IMR-90 (cell line): Measurements from ENCODE around the gene CATSPERB. TPM values are rescaled to one million over a fixed set of nuclear protein-coding genes. Genes with fewer than 3 reads are reported as not detected.

Experiments used
- ATAC-seq: fragments of 200-7000 bp; cut with Tn5 transposase; 2 replicates; pipeline ENCODE4 v1.9.1; 2020; ENCODE audit warnings: low read depth, mild to moderate bottlenecking, moderate library complexity
- BruUV-seq: library from RNA; stranded (reverse); fragments of 400-500 nt; replicated peaks from 2 replicates; lab custom pipeline; 2021; lab: Mats Ljungman, UMichigan
- CTCF ChIA-PET: fragments of 300-600 bp; formaldehyde crosslinking; extraction: SDS; loops from one replicate; lab custom pipeline; 2021; ENCODE audit warnings: antibody characterized with exemption; lab: Yijun Ruan, JAX
- POLR2A ChIA-PET: fragments of 300-600 bp; sonication (Branson Sonifier 250); formaldehyde crosslinking; loops from one replicate; lab custom pipeline; 2022; ENCODE audit warnings: antibody characterized with exemption; ENCODE audit not compliant: unreplicated experiment; lab: Charles Lee
- DNase-seq: peaks from one replicate; pipeline ENCODE4 v3.0.0; 2013
- H2AFZ ChIP-seq: replicated peaks from 2 replicates; pipeline ENCODE3; 2013; ENCODE audit warnings: low read length, mild to moderate bottlenecking; ENCODE audit not compliant: poor library complexity
- H2AK5ac ChIP-seq: 2 replicates; pipeline ENCODE4 v1.6.1; 2013; ENCODE audit warnings: low read depth, low read length, inconsistent platforms
- H2AK9ac ChIP-seq: replicated peaks from 2 replicates; pipeline ENCODE3; 2013; ENCODE audit warnings: mild to moderate bottlenecking, low read depth, low read length, moderate library complexity; ENCODE audit not compliant: poor library complexity
- H2BK120ac ChIP-seq: 2 replicates; pipeline ENCODE4 v1.6.1; 2013; ENCODE audit warnings: low read depth, low read length, inconsistent platforms
- H2BK15ac ChIP-seq: 3 replicates; pipeline ENCODE4 v1.6.1; 2013; ENCODE audit warnings: low read depth, low read length, inconsistent platforms
- H2BK20ac ChIP-seq: 2 replicates; pipeline ENCODE4 v1.6.1; 2013; ENCODE audit warnings: low read depth, mild to moderate bottlenecking, inconsistent platforms, low read length, moderate library complexity
- H2BK5ac ChIP-seq: 2 replicates; pipeline ENCODE4 v1.6.1; 2013; ENCODE audit warnings: mild to moderate bottlenecking, low read depth, low read length, inconsistent platforms; ENCODE audit not compliant: poor library complexity, severe bottlenecking
- H3K14ac ChIP-seq: replicated peaks from 2 replicates; pipeline ENCODE4 v1.6.1; 2013; ENCODE audit warnings: low read depth, low read length, inconsistent platforms
- H3K18ac ChIP-seq: 2 replicates; pipeline ENCODE4 v1.6.1; 2013; ENCODE audit warnings: low read depth, low read length, control low read depth
- H3K23ac ChIP-seq: 2 replicates; pipeline ENCODE4 v1.6.1; 2013; ENCODE audit warnings: low read depth, low read length, inconsistent platforms
- H3K27ac ChIP-seq: 2 replicates; pipeline ENCODE4 v1.5.1; 2013; ENCODE audit warnings: mild to moderate bottlenecking, control low read depth, low read length; ENCODE audit not compliant: insufficient read depth
- H3K27me3 ChIP-seq: 2 replicates; pipeline ENCODE4 v1.6.1; 2013; ENCODE audit warnings: low read length; ENCODE audit not compliant: control insufficient read depth, insufficient read depth
- H3K36me3 ChIP-seq: 2 replicates; pipeline ENCODE4 v1.6.1; 2013; ENCODE audit warnings: low read length, mixed read lengths; ENCODE audit not compliant: control insufficient read depth, insufficient read depth
- H3K4ac ChIP-seq: 2 replicates; pipeline ENCODE4 v1.6.1; 2013; ENCODE audit warnings: low read depth, low read length, inconsistent platforms
- H3K4me1 ChIP-seq: 2 replicates; pipeline ENCODE4 v1.6.1; 2013; ENCODE audit warnings: low read length, mixed read lengths; ENCODE audit not compliant: control insufficient read depth, insufficient read depth
- H3K4me2 ChIP-seq: 2 replicates; pipeline ENCODE4 v1.6.1; 2013; ENCODE audit warnings: low read depth, mild to moderate bottlenecking, control low read depth, low read length, moderate library complexity
- H3K4me3 ChIP-seq: 2 replicates; pipeline ENCODE4 v1.5.1; 2013; ENCODE audit warnings: low read depth, mild to moderate bottlenecking, control low read depth, low read length, moderate library complexity; ENCODE audit not compliant: insufficient read depth
- H3K56ac ChIP-seq: 2 replicates; pipeline ENCODE4 v1.6.1; 2013; ENCODE audit warnings: low read length, inconsistent platforms; ENCODE audit not compliant: insufficient read depth; ENCODE audit errors: extremely low read depth
- H3K79me1 ChIP-seq, 2 experiments: 2 replicates each; pipeline ENCODE4 v1.6.1; 2013; ENCODE audit warnings: low read length in 2 of 2, inconsistent platforms in 1 of 2, low read depth in 1 of 2
- H3K9ac ChIP-seq: 2 replicates; pipeline ENCODE4 v1.6.1; 2013; ENCODE audit warnings: low read depth, low read length, control low read depth
- H3K9me1 ChIP-seq: 2 replicates; pipeline ENCODE4 v1.6.1; 2013; ENCODE audit warnings: low read length, inconsistent platforms; ENCODE audit not compliant: insufficient read depth
- H3K9me3 ChIP-seq: 2 replicates; pipeline ENCODE4 v1.6.1; 2013; ENCODE audit warnings: low read length; ENCODE audit not compliant: control insufficient read depth, insufficient read depth
- H4K20me1 ChIP-seq: 2 replicates; pipeline ENCODE4 v1.6.1; 2013; ENCODE audit warnings: low read length, inconsistent platforms; ENCODE audit not compliant: insufficient read depth
- H4K5ac ChIP-seq: 2 replicates; pipeline ENCODE4 v1.6.1; 2013; ENCODE audit warnings: mild to moderate bottlenecking, low read depth, low read length, control low read depth
- H4K8ac ChIP-seq, 2 experiments: 2 replicates each; pipeline ENCODE4 v1.6.1; 2013; ENCODE audit warnings: low read depth in 2 of 2, low read length in 2 of 2, control low read depth in 1 of 2, inconsistent platforms in 1 of 2
- H4K91ac ChIP-seq: 2 replicates; pipeline ENCODE4 v1.6.1; 2013; ENCODE audit warnings: low read depth, low read length, inconsistent platforms; ENCODE audit not compliant: insufficient read depth
- BHLHE40 ChIP-seq: fragments of 150-350 bp; IDR thresholded peaks from 2 replicates; pipeline ENCODE4 v1.6.1; 2016; ENCODE audit warnings: mild to moderate bottlenecking, low read depth, low read length
- CTCF ChIP-seq: conservative IDR thresholded peaks from 2 replicates; pipeline ENCODE4 v1.5.1; 2012; ENCODE audit warnings: mild to moderate bottlenecking, low read depth, low read length, improper control_type of control experiment
- MXI1 ChIP-seq: IDR thresholded peaks from 2 replicates; pipeline ENCODE4 v1.6.1; 2012; ENCODE audit warnings: low read depth, mild to moderate bottlenecking, low read length, moderate library complexity, borderline replicate concordance
- NFE2L2 ChIP-seq: fragments of 150-350 bp; IDR thresholded peaks from 2 replicates; pipeline ENCODE4 v1.6.1; 2016; ENCODE audit warnings: low read depth, mild to moderate bottlenecking, low read length
- RCOR1 ChIP-seq: IDR thresholded peaks from 2 replicates; pipeline ENCODE4 v1.6.1; 2012; ENCODE audit warnings: mild to moderate bottlenecking, low read length, improper control_type of control experiment; ENCODE audit not compliant: insufficient replicate concordance
- WGBS, 2 experiments: methylation state at CpG; one replicate each; pipeline versions ENCODE4 v1.1.5 to v1.1.7; 2013; ENCODE audit warnings: missing lambda C conversion rate in 2 of 2; ENCODE audit not compliant: insufficient read length in 1 of 2; ENCODE audit errors: extremely low coverage in 2 of 2; 5-methylcytosine and 5-hydroxymethylcytosine counted together
- dilution Hi-C: fragments of 300-500 bp; cut with HindIII; formaldehyde crosslinking; loops from one replicate; pipeline ENCODE4 v1.14.3; 2018; ENCODE audit warnings: low sequenced_read_pairs; ENCODE audit not compliant: unreplicated experiment
- in situ Hi-C: fragments of 300-500 bp; cut with MboI; formaldehyde crosslinking; loops from 3 replicates; pipeline ENCODE4 v1.14.3; 2019; ENCODE audit warnings: low sequenced_read_pairs, inconsistent platforms, mixed read lengths
- intact Hi-C: fragments of 100-400 bp; cut with micrococcal nuclease; formaldehyde crosslinking; loops from 2 replicates; pipeline ENCODE4 v1.10.0; 2022
- microRNA-seq, 2 experiments: library from miRNA; stranded (forward) in 1 of 2; unstranded in 1 of 2; fragments of 10-50 nt in 1 of 2; fragments of <30 nt in 1 of 2; gene quantifications in 1 of 2; microRNA quantifications in 1 of 2; one replicate each; pipeline versions ENCODE3 to v1.1.0; 2013 to 2020; ENCODE audit not compliant: insufficient read depth in 1 of 2, insufficient read length in 1 of 2, unreplicated experiment in 1 of 2
- polyA plus RNA-seq, 3 experiments: library from polyadenylated mRNA; depleted of rRNA; stranded (reverse); fragments of >200 nt; gene quantifications; 2 replicates each; pipeline ENCODE4 v1.2.3, GENCODE V29; 2012; ENCODE audit warnings: low replicate concordance in 1 of 3
- small RNA-seq, 5 experiments: library from RNA; depleted of rRNA; stranded (forward); fragments of <200 nt; gene quantifications; one replicate each; pipeline ENCODE3, GENCODE V24; 2012
- total RNA-seq: library from RNA; depleted of rRNA; stranded (reverse); fragments of >200 nt; gene quantifications from 2 replicates; pipeline ENCODE4 v1.2.3, GENCODE V29; 2012; rRNA removed

The CATSPERB gene
- total and polyA plus RNA-seq, 2 of the 4 experiments (the other 2 are of a cell fraction), result not detected

- Histone ChIP-seq H2BK120ac (no peak overlapping the region), H2AK9ac (no peak overlapping the region), H2AFZ (no peak overlapping the region), H3K56ac (no peak overlapping the region), H2BK20ac (no peak overlapping the region), H2AK5ac (no peak overlapping the region), H4K20me1 (no peaks in the 10 kb centered on the region), H3K9ac (no peak overlapping the region), H3K9me3 (no peaks in the 10 kb centered on the region), H3K4me1 (no peaks in the 10 kb centered on the region), H3K27me3 (no peaks in the 10 kb centered on the region), H4K5ac (no peak overlapping the region), H4K91ac (no peak overlapping the region), H3K14ac (no peak overlapping the region), H3K79me1 (no peaks in the 10 kb centered on the region), H3K36me3 (no peaks in the 10 kb centered on the region), H3K27ac (no peak overlapping the region), H3K4me2 (no peak overlapping the region), H3K4ac (no peak overlapping the region), H3K9me1 (no peaks in the 10 kb centered on the region), H3K18ac (no peak overlapping the region), H3K4me3 (no peak overlapping the region), H4K8ac (no peak overlapping the region), H3K23ac (no peak overlapping the region), H2BK5ac (no peak overlapping the region), H2BK15ac (no peak overlapping the region)
- CTCF ChIA-PET, result no interaction called here
- in situ Hi-C loops (no loop called here), intact Hi-C loops (no loop called here), dilution Hi-C loops (no loop called here)
- BruUV-seq, result no TSS peak
- POLR2A ChIA-PET, result no interaction called here
- ATAC-seq (no peak), DNase-seq (no peak)
- TF ChIP-seq RCOR1 (no peak), MXI1 (no peak), BHLHE40 (no peak), CTCF (no peak), NFE2L2 (no peak)
- no CpG with 5 or more reads among the region's 3 CpGs for WGBS, 2 experiments
Observed at GRCh38 chr14:91533623-91534022, 198.3 kb downstream of the CATSPERB start.

Small RNA genes lying within 50 kb of the gene (microRNA-seq; reads per million reads assigned to microRNA genes)
- not detected for gene AL133373.1 (ENCODE audit: insufficient read depth, insufficient read length)
- gene POLR3GP1 (ENCODE audit: insufficient read depth, insufficient read length), result not detected
- gene RF00012 (ENCODE audit: insufficient read depth, insufficient read length), result not detected

Small RNA genes lying within 50 kb of the gene (small RNA-seq; reads per million reads assigned to genes)
- gene AL133373.1 (0 reads per million in 5 experiments), gene POLR3GP1 (0 reads per million in 5 experiments), gene RF00012 (0 to 0.04 (median 0) reads per million in 5 experiments)

Other genes with a start within 250 kb of the CATSPERB start
- gene PPP4R3A, start 221.8 kb downstream of the CATSPERB start, total RNA-seq, result 28.9 and 46.4 TPM in 2 replicates
- gene PPP4R3A, start 221.8 kb downstream of the CATSPERB start, polyA plus RNA-seq (2012; rRNA removed), result 25.2 and 28.2 TPM in 2 replicates
- under 0.01 and 0.18 TPM in 2 replicates for gene TC2N, start 135.4 kb upstream of the CATSPERB start, total RNA-seq
- 0.03 and 0.04 TPM in 2 replicates for gene TC2N, start 135.4 kb upstream of the CATSPERB start, polyA plus RNA-seq (2012; rRNA removed)
- gene FBLN5, start 215.6 kb upstream of the CATSPERB start, total RNA-seq, result 9.7 and 10.6 TPM in 2 replicates
- gene FBLN5, start 215.6 kb upstream of the CATSPERB start, polyA plus RNA-seq (2012; rRNA removed), result 68.1 and 76.4 TPM in 2 replicates